ENCODE results near the gene PWP2. TPM values are rescaled to one million over a fixed set of nuclear protein-coding genes. Genes with fewer than 3 reads are reported as not detected.
A peak's percentile ranks its signal among the peaks of the same experiment; 100 is the strongest.
"Not testable (repeated sequence)": the region's sequence is repeated elsewhere in the genome, so short reads cannot be mapped to it uniquely, and the experiment has no call there.

Gene PWP2
- 10 to 100 TPM in 1 of 2 experiments, 1 to 10 TPM in 1; 9.3 to 10.1 TPM for total RNA-seq

- H3K9me3 Mint-ChIP-seq; H3K27ac Mint-ChIP-seq; H3K36me3 Mint-ChIP-seq (ENCODE audit: low read depth); H3K27me3 Mint-ChIP-seq; H3K4me3 Mint-ChIP-seq; POLR2A ChIA-PET; H3K4me1 Mint-ChIP-seq (ENCODE audit: low read depth); CTCF ChIA-PET; intact Hi-C loops (cut with micrococcal nuclease): not testable (repeated sequence)
- ATAC-seq (peak; percentile 83), DNase-seq (peak; percentile 45)
Observed at GRCh38 chr21:44107026-44107501, at the start of gene PWP2. Gene PWP2, plus strand, starts transcription at chr21:44107399. Its CDS starts 18 bp downstream, at chr21:44107417.

GRCh38 chr21:44057960-44058651 lies 49.1 kb upstream of the PWP2 start:
- Mint-ChIP-seq H3K4me1 (ENCODE audit: low read depth) (peaks cover 20% of the 10 kb centered on the region), H3K9me3 (no peaks in the 10 kb centered on the region), H3K27me3 (no peaks in the 10 kb centered on the region), H3K27ac (peak overlapping the region; percentile 70), H3K36me3 (ENCODE audit: low read depth) (peaks cover 30% of the 10 kb centered on the region), H3K4me3 (no peak overlapping the region)
- ChIA-PET CTCF (interaction anchor here (0.9 kb wide), 1 partner anchor 16 kb away, joined by 3 read pairs; no protein-coding TSS in a partner anchor), POLR2A (interaction anchor here (0.6 to 1.4 kb wide), 5 partner anchors 8 to 37 kb away, joined by 3 to 6 read pairs (median 3); no protein-coding TSS in a partner anchor)
- TF ChIP-seq CTCF (IDR thresholded peaks at IDR 0.05) = no peak
- ATAC-seq = peak; percentile 53
- DNase-seq = peak; percentile 42
- intact Hi-C loops (cut with micrococcal nuclease) = no loop called here

- no peak for ATAC-seq
- H3K27ac Mint-ChIP-seq = peak overlapping the region; percentile 70
- ChIA-PET POLR2A (interaction anchor here (0.6 to 1.4 kb wide), 4 partner anchors 9 to 38 kb away, joined by 3 to 6 read pairs (median 4); no protein-coding TSS in a partner anchor), CTCF (interaction anchor here (0.8 kb wide), 1 partner anchor 329 kb away, joined by 3 read pairs; no protein-coding TSS in a partner anchor)
- no peak for TF ChIP-seq CTCF (IDR thresholded peaks at IDR 0.05)
- intact Hi-C loops (cut with micrococcal nuclease) = no loop called here
- no peak overlapping the region for H3K4me3 Mint-ChIP-seq
- H3K9me3 Mint-ChIP-seq = no peaks in the 10 kb centered on the region
- H3K4me1 Mint-ChIP-seq (ENCODE audit: low read depth) = peaks cover 23% of the 10 kb centered on the region
- peaks cover 33% of the 10 kb centered on the region for H3K36me3 Mint-ChIP-seq (ENCODE audit: low read depth)
- no peaks in the 10 kb centered on the region for H3K27me3 Mint-ChIP-seq
- DNase-seq = no peak
Observed at GRCh38 chr21:44058652-44058964, 48.6 kb upstream of the PWP2 start.

- H3K4me1 Mint-ChIP-seq (ENCODE audit: low read depth) = peaks cover 26% of the 10 kb centered on the region
- no peaks in the 10 kb centered on the region for H3K27me3 Mint-ChIP-seq
- no peaks in the 10 kb centered on the region for H3K9me3 Mint-ChIP-seq
- TF ChIP-seq CTCF (IDR thresholded peaks at IDR 0.05) = no peak
- DNase-seq (no peak), ATAC-seq (no peak)
- H3K4me3 Mint-ChIP-seq = no peak overlapping the region
- intact Hi-C loops (cut with micrococcal nuclease) = no loop called here
- H3K36me3 Mint-ChIP-seq (ENCODE audit: low read depth) = peaks cover 36% of the 10 kb centered on the region
- CTCF ChIA-PET = interaction anchor here (0.8 to 1.4 kb wide), 2 partner anchors 11 to 330 kb away, joined by 3 read pairs; no protein-coding TSS in a partner anchor
- POLR2A ChIA-PET = interaction anchor here (1.4 kb wide), 1 partner anchor 9 kb away, joined by 4 read pairs; no protein-coding TSS in a partner anchor
- peak overlapping the region; percentile 58 for H3K27ac Mint-ChIP-seq
Observed at GRCh38 chr21:44058981-44059380, 48.2 kb upstream of the PWP2 start.

- Mint-ChIP-seq H3K27me3 (no peaks in the 10 kb centered on the region), H3K4me1 (ENCODE audit: low read depth) (peaks cover 32% of the 10 kb centered on the region), H3K4me3 (no peak overlapping the region), H3K9me3 (no peaks in the 10 kb centered on the region), H3K27ac (peak overlapping the region; percentile 10), H3K36me3 (ENCODE audit: low read depth) (peaks cover 40% of the 10 kb centered on the region)
- ChIA-PET POLR2A (interaction anchor here (0.6 to 1.0 kb wide), 2 partner anchors 33 to 42 kb away, joined by 3 read pairs; no protein-coding TSS in a partner anchor), CTCF (interaction anchor here (1.4 kb wide), 1 partner anchor 12 kb away, joined by 3 read pairs; no protein-coding TSS in a partner anchor)
- ATAC-seq (no peak), DNase-seq (no peak)
- intact Hi-C loops (cut with micrococcal nuclease) = no loop called here
- no peak for TF ChIP-seq CTCF (IDR thresholded peaks at IDR 0.05)
Observed at GRCh38 chr21:44059710-44060109, 47.5 kb upstream of the PWP2 start.
